ENCODE measurements around the gene NFX1. TPM values are rescaled to one million over a fixed set of nuclear protein-coding genes. Genes with fewer than 3 reads are reported as not detected.

NFX1 gene
- total RNA-seq, 1 donor from 2014 or later: 14.2 TPM

DNA sequence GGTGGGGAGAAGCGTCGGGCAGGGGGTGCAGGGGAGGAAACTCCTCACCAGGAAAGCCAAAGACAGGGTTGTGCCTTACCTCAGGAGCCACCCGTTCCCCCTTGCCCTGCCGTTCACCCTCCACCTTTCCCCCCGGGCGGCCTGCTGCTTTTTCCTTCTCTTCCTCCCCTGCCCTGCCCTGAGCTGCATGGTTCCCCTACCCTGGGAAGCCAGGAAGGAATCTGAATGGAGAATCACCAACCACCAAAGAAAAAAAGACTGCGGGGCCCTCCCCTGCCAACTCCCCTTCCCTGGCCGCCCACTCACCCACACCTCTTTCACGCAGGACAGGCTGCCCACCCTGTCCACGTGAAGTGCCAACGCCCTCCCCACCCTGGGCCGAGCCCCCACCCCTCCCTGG lies 820 bp upstream of the NFX1 start:
- no peaks in the 10 kb centered on the region for H3K27me3 ChIP-seq
- TF ChIP-seq CTCF (IDR thresholded peaks at IDR 0.05): no peak
- intact Hi-C loops (cut with DNase I): no loop called here
- peak overlapping the region; percentile 99 for H3K27ac ChIP-seq
- H3K4me3 ChIP-seq: peak overlapping the region; percentile 83 to 95
- H3K36me3 ChIP-seq: peaks cover 0 to 9% of the 10 kb centered on the region in 2 donors
- no peaks in the 10 kb centered on the region for H3K9me3 ChIP-seq
- peaks cover 5 to 23% of the 10 kb centered on the region in 2 donors for H3K4me1 ChIP-seq
- no peak for DNase-seq (ENCODE audit: low spot score in 2 of 2)

DNA sequence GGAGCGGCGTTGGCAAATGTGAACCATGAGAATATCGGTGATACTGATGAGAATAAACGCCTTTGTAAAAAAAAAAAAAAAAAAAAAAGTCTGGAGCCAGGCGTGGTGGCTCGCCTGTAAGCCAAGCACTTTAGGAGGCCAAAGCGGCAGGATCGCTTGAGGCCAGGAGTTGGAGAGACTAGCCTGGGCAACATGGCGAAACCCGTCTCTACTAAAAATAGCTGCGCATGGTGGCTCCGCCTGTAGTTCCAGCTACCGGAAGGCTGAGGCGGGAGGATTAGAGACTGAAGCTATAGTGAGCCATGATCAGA lies 425 bp upstream of the NFX1 start:
- H3K9me3 ChIP-seq: no peaks in the 10 kb centered on the region
- H3K36me3 ChIP-seq: peaks cover 3 to 13% of the 10 kb centered on the region in 2 donors
- H3K4me1 ChIP-seq: peaks cover 5 to 26% of the 10 kb centered on the region in 2 donors
- peak in 1 of 2 donors; percentile 20 for DNase-seq (ENCODE audit: low spot score in 2 of 2)
- peak overlapping the region; percentile 99 for H3K27ac ChIP-seq
- H3K27me3 ChIP-seq: no peaks in the 10 kb centered on the region
- peak overlapping the region; percentile 83 to 95 for H3K4me3 ChIP-seq
- no peak for TF ChIP-seq CTCF (IDR thresholded peaks at IDR 0.05)
- intact Hi-C loops (cut with DNase I): loop anchor here (1.0 to 10.0 kb wide), 4 partner anchors 26 to 525 kb away; partner anchors contain the start of genes BAG1, DNAJA1, NOL6 and UBE2R2

DNA sequence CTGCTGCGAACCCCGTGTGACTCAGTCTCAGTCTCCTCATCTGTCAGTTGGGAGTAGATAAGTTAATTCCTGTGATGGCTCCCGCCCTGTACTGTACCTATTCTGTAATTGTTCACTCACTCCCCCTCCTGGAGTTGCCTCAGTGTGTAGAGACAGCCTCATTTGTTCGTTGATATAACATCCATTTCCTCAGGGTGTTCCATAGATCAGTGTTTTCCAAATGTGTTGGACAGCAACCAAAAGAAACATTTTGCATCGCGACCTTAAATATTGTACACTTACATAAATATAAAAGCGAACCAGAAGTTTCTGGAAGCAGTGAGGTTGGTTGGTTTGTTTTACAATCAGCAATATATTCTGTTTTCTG lies 698 bp downstream of the NFX1 start:
- intact Hi-C loops (cut with DNase I): loop anchor here (5.0 to 10.0 kb wide), 2 partner anchors 181 to 524 kb away; partner anchors contain the start of genes NOL6 and UBE2R2
- DNase-seq (ENCODE audit: low spot score in 2 of 2): no peak
- H3K36me3 ChIP-seq: peaks cover 14 to 18% of the 10 kb centered on the region in 2 donors
- no peak for TF ChIP-seq CTCF (IDR thresholded peaks at IDR 0.05)
- H3K4me1 ChIP-seq: peaks cover 5 to 26% of the 10 kb centered on the region in 2 donors
- H3K4me3 ChIP-seq: peak overlapping the region; percentile 83 to 95
- H3K27me3 ChIP-seq: no peaks in the 10 kb centered on the region
- H3K27ac ChIP-seq: peak overlapping the region; percentile 99
- H3K9me3 ChIP-seq: no peaks in the 10 kb centered on the region

DNA sequence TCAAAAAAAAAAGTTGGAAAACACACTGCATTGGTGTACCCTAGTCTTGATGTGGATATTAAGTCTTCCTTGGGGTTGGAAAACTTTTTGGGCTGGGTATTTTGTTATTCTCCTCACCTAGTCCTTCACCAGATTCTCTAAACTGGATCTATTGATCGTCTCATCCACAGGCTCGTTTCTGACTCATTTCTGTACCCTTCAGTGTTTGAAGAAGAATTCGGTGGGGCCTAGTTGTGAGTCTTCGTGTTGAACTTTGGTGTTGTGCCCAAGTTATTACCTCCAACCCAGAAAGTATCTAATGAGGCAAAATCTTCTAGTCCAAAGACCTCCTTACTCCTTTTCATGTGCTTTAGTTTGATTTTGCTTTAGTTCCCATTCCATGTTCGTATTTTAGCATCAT lies 1.6 kb downstream of the NFX1 start:
- no peak for DNase-seq (ENCODE audit: low spot score in 2 of 2)
- Histone ChIP-seq H3K27me3 (no peaks in the 10 kb centered on the region), H3K4me1 (peaks cover 5 to 29% of the 10 kb centered on the region in 2 donors), H3K9me3 (no peaks in the 10 kb centered on the region), H3K36me3 (peaks cover 22 to 25% of the 10 kb centered on the region in 2 donors), H3K4me3 (peak overlapping the region in 1 of 2 donors; percentile 95), H3K27ac (peak overlapping the region; percentile 99)
- TF ChIP-seq CTCF (IDR thresholded peaks at IDR 0.05): no peak
- intact Hi-C loops (cut with DNase I): loop anchor here (5.0 to 10.0 kb wide), 2 partner anchors 180 to 523 kb away; partner anchors contain the start of genes NOL6 and UBE2R2

GRCh38 chr9:33293782-33294181 lies 3.5 kb downstream of the NFX1 start:
- Histone ChIP-seq H3K4me3 (no peak overlapping the region), H3K4me1 (peaks cover 8 to 39% of the 10 kb centered on the region in 2 donors), H3K27me3 (no peaks in the 10 kb centered on the region), H3K36me3 (peaks cover 32 to 42% of the 10 kb centered on the region in 2 donors), H3K27ac (no peak overlapping the region), H3K9me3 (no peaks in the 10 kb centered on the region)
- DNase-seq (ENCODE audit: low spot score in 2 of 2): no peak
- intact Hi-C loops (cut with DNase I): loop anchor here (5.0 to 10.0 kb wide), 2 partner anchors 179 to 521 kb away; partner anchors contain the start of genes NOL6 and UBE2R2
- TF ChIP-seq CTCF (IDR thresholded peaks at IDR 0.05): no peak

Measured in ascending aorta (tissue), 2 donors.